IPS-18a (cell line): ENCODE data around the gene CIAO2A.
"Not testable (repeated sequence)": the region's sequence is repeated elsewhere in the genome, so short reads cannot be mapped to it uniquely, and the experiment has no call there.

Source experiments
- H3K27ac ChIP-seq: one replicate; pipeline ENCODE4 v1.5.1; 2013; ENCODE audit warnings: low read length
- H3K27me3 ChIP-seq: one replicate; pipeline ENCODE4 v1.6.1; 2013; ENCODE audit warnings: mild to moderate bottlenecking, low read length; ENCODE audit not compliant: control insufficient read depth, insufficient read depth
- H3K36me3 ChIP-seq: one replicate; pipeline ENCODE4 v1.6.1; 2013; ENCODE audit warnings: low read depth, low read length; ENCODE audit not compliant: control insufficient read depth
- H3K4me1 ChIP-seq: one replicate; pipeline ENCODE4 v1.6.1; 2013; ENCODE audit warnings: low read depth, low read length; ENCODE audit not compliant: control insufficient read depth
- H3K4me3 ChIP-seq: one replicate; pipeline ENCODE4 v1.5.1; 2013; ENCODE audit warnings: low read length
- H3K9ac ChIP-seq: one replicate; pipeline ENCODE4 v1.6.1; 2013; ENCODE audit warnings: mild to moderate bottlenecking, low read length, moderate library complexity
- H3K9me3 ChIP-seq: one replicate; pipeline ENCODE4 v1.6.1; 2013; ENCODE audit warnings: low read depth, low read length; ENCODE audit not compliant: control insufficient read depth

Gene CIAO2A

GRCh38 chr15:64067564-64068030 lies 26.0 kb downstream of the CIAO2A start:
- Histone ChIP-seq H3K27ac (no peak overlapping the region), H3K4me1 (no peaks in the 10 kb centered on the region), H3K9me3 (no peaks in the 10 kb centered on the region), H3K4me3 (no peak overlapping the region), H3K9ac (no peak overlapping the region), H3K36me3 (peaks cover 10% of the 10 kb centered on the region), H3K27me3 (no peaks in the 10 kb centered on the region)

GRCh38 chr15:64066451-64066850 lies 27.2 kb downstream of the CIAO2A start:
- Histone ChIP-seq H3K36me3 (peaks cover 5% of the 10 kb centered on the region), H3K9me3 (no peaks in the 10 kb centered on the region), H3K4me1 (no peaks in the 10 kb centered on the region), H3K27me3 (no peaks in the 10 kb centered on the region), H3K9ac (no peak overlapping the region), H3K4me3 (no peak overlapping the region), H3K27ac (no peak overlapping the region)

GRCh38 chr15:64060716-64061115 lies 32.9 kb downstream of the CIAO2A start:
- Histone ChIP-seq H3K36me3 (no peaks in the 10 kb centered on the region), H3K27me3 (no peaks in the 10 kb centered on the region), H3K4me1 (no peaks in the 10 kb centered on the region)

DNA sequence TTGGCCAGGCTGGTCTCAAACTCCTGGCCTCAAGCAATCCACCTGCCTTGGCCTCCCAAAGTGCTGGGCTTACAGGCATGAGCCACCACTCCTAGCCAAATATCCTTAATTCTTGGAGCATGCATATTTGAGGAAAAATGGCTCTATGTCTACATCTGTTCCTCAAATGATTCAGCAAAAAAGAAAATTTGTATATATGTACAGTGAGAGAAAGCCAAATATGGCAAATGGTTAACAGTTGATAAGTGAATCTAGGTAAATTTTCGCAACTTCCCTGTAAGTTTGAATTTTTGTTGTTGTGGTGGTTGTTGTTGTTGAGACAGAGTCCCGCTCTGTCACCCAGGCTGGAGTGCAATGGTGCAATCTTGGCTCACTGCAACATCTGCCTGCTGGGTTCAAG lies 34.5 kb downstream of the CIAO2A start:
- not testable (repeated sequence) for H3K4me3 ChIP-seq, H3K27me3 ChIP-seq, H3K9ac ChIP-seq, H3K9me3 ChIP-seq, H3K27ac ChIP-seq, H3K36me3 ChIP-seq, H3K4me1 ChIP-seq

More at GRCh38 chr15:64060716-64061115, 32.9 kb downstream of the CIAO2A start:
- Histone ChIP-seq H3K9ac (no peak overlapping the region), H3K4me3 (no peak overlapping the region), H3K9me3 (no peaks in the 10 kb centered on the region), H3K27ac (no peak overlapping the region)

DNA sequence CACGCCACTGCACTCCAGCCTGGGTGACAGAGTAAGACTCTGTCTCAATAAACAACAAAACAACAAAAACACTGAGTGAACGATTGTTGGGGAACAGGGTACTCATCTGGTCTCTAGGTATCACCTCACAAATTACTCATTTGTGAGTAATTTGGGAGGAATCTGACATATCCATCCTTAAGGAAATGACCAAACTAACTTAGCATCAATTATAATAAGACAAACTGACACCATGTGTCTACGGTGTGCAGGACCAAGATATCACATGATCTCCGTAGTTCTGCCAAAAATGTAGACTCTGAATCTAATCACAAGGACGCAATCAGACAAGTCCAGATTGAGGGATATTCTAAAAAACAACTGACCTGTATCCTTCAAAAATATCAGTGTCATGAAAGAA lies 35.4 kb downstream of the CIAO2A start:
- Histone ChIP-seq H3K9me3 (no peaks in the 10 kb centered on the region), H3K27ac (no peak overlapping the region), H3K4me1 (no peaks in the 10 kb centered on the region), H3K9ac (no peak overlapping the region), H3K4me3 (no peak overlapping the region), H3K36me3 (no peaks in the 10 kb centered on the region), H3K27me3 (no peaks in the 10 kb centered on the region)

GRCh38 chr15:64053674-64054073 lies 40.0 kb downstream of the CIAO2A start:
- not testable (repeated sequence) for H3K27ac ChIP-seq, H3K4me3 ChIP-seq, H3K9ac ChIP-seq, H3K9me3 ChIP-seq, H3K4me1 ChIP-seq, H3K36me3 ChIP-seq, H3K27me3 ChIP-seq

DNA sequence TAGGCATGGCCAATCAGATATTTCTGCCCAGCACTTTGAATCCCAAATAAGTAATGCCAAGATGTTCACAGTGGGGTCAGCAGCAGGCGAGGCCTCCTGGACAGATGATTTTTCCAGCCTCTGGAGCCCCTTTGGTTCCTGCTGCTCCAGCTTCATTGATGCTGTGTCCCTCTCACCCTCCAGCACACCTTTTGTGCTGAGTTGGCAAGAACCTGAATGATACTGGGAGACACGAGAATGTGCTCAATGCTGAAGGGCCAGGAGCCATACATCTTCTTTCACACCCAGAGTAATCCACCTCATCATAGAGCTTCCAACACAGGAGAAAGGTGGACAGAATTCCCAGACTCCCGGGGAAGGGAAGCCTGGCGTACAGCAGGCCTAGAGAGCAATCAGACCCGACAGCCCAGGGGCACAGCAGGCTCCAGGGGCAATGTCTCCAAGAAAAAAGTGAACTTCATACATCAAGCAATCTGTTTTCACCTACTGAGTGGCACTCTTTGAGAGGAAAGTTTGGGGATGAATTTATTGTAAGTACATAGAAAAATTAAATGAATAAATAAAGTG lies 40.6 kb downstream of the CIAO2A start:
- no peak overlapping the region for H3K9ac ChIP-seq
- no peaks in the 10 kb centered on the region for H3K36me3 ChIP-seq
- H3K4me1 ChIP-seq: peaks cover 6% of the 10 kb centered on the region
- H3K4me3 ChIP-seq: no peak overlapping the region
- H3K27ac ChIP-seq: no peak overlapping the region
- peaks cover 1% of the 10 kb centered on the region for H3K27me3 ChIP-seq
- no peaks in the 10 kb centered on the region for H3K9me3 ChIP-seq

DNA sequence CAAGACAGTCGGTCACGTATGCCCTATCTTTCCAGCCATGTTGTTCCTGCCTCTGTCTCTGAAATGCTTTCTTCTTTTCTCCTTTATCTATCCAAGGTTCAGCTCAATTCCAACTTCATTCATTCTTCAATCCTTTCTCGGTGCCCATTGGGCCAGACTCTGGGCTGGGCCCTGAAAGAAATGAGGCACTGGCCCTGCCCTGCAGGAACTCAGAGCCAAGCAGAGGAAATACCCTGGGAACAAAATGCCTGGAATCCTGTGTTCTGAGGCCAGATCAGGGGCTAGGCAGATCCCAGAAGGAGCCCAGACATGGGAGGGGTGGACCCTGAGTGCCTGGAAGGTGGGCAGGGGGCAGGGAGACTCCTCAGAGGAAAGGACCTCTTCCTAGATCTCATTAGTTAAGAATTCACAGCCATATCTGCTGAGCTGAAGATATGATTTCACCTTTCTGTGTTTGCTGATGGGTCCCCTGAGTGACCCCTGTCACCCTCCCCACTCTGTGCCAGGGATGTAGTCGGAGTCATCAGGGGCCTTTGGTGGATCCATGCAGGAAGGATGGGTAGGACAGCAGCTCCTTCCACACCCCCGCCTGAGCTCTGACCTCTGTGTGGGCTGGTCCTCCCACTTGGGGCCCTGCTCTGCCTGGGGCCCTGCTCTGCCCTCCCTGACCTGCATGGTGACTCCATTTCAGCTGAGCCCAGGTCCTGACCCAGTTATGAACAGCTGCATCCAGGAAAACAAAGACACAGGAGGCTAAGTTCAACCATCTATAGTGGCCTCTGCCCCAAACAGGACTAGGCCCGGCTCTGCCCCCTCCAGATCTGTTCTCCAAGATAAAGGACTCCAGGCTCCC lies 42.0 kb downstream of the CIAO2A start:
- Histone ChIP-seq H3K27ac (no peak overlapping the region), H3K36me3 (no peaks in the 10 kb centered on the region), H3K4me1 (peaks cover 6% of the 10 kb centered on the region), H3K9me3 (no peaks in the 10 kb centered on the region), H3K4me3 (no peak overlapping the region), H3K9ac (no peak overlapping the region), H3K27me3 (peaks cover 15% of the 10 kb centered on the region)

DNA sequence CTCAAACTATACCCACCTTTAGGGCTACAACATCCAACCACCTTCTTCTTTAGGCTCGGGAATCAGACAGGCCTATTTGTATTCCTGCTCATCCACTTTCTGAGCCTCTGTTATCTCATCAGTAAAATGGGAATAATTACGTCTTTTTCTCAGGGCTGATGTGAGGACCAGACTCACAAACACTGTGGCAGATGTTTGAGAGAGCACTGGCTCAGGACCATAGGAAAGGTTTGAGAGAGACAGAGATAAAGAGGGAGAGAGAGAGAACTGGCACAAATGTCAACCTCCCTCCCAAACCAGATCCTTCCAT lies 42.6 kb downstream of the CIAO2A start:
- Histone ChIP-seq H3K9me3 (no peaks in the 10 kb centered on the region), H3K4me3 (no peak overlapping the region), H3K36me3 (no peaks in the 10 kb centered on the region), H3K9ac (no peak overlapping the region), H3K4me1 (peaks cover 6% of the 10 kb centered on the region), H3K27ac (no peak overlapping the region), H3K27me3 (peaks cover 17% of the 10 kb centered on the region)

DNA sequence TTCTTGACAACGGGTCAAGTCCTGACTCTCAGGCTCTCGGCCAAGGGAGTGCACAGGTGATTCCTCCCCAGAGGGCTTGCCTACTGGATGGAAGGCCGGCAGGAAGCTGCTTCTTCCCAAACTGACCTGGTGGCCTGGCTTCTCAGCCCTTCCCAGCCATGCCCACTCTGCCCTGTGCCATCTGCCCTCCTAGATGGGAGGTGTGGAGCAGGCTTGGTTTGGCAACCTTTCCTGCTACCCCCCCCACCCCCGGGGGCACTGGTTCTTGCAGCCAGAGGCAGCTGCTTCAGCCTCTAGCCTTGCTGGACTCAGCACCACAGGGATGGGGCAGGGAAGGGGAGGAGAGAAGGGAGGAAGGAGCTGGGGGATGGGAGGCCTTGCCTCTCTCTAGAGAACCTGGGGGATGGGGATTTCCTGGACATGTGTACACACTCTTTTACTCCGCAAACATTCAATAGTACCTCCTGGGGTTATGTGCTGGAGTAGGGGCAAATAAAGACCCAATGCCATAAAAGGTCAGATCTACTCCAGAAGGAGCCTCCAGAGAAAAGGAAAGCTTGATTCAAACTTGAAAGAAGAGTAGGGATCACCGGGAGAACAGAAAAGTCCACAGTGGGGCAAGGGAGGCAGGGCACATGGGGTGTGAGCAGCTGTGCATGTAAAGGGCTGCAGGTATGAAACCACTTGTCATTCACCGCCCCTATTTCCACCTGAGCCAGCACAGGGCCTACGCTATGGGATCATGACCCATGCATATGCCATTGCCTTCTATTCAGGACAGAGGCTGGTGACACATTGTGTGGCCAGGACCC lies 43.2 kb downstream of the CIAO2A start:
- peaks cover 22% of the 10 kb centered on the region for H3K27me3 ChIP-seq
- peaks cover 6% of the 10 kb centered on the region for H3K4me1 ChIP-seq
- no peak overlapping the region for H3K27ac ChIP-seq
- no peak overlapping the region for H3K4me3 ChIP-seq
- H3K9ac ChIP-seq: no peak overlapping the region
- no peaks in the 10 kb centered on the region for H3K36me3 ChIP-seq
- H3K9me3 ChIP-seq: no peaks in the 10 kb centered on the region

- no peak overlapping the region for H3K27ac ChIP-seq
- peaks cover 6% of the 10 kb centered on the region for H3K4me1 ChIP-seq
- no peak overlapping the region for H3K9ac ChIP-seq
- H3K9me3 ChIP-seq: no peaks in the 10 kb centered on the region
- peaks cover 33% of the 10 kb centered on the region for H3K27me3 ChIP-seq
- H3K36me3 ChIP-seq: no peaks in the 10 kb centered on the region
- no peak overlapping the region for H3K4me3 ChIP-seq
Measured at GRCh38 chr15:64048781-64049460, 44.7 kb downstream of the CIAO2A start.
